Sigmoid colon (tissue), 7 donors: ENCODE results near the gene COL6A1. TPM values are rescaled to one million over a fixed set of nuclear protein-coding genes. Genes with fewer than 3 reads are reported as not detected.

Source experiments
- DNase-seq: peaks from one replicate; pipeline ENCODE4 v3.0.0-alpha.2; 2019
- H3K27ac ChIP-seq, 4 donors: fragments of 200-600 bp; sonication (generic); one replicate each; pipeline ENCODE4 v1.5.1; 2016 to 2019; ENCODE audit warnings: mild to moderate bottlenecking in 1 of 4
- H3K27me3 ChIP-seq, 3 donors: fragments of 200-600 bp; sonication (generic); one replicate each; pipeline ENCODE4 v1.5.1; 2019; ENCODE audit warnings: mild to moderate bottlenecking in 1 of 3
- H3K36me3 ChIP-seq, 4 donors: fragments of 200-600 bp; sonication (generic); one replicate each; pipeline ENCODE4 v1.5.1; 2016 to 2019
- H3K4me1 ChIP-seq, 4 donors: fragments of 200-600 bp; sonication (generic); one replicate each; pipeline ENCODE4 v1.5.1; 2017 to 2019
- H3K4me3 ChIP-seq, 4 donors: fragments of 200-600 bp; sonication (generic); one replicate each; pipeline ENCODE4 v1.5.1; 2017 to 2019; ENCODE audit warnings: mild to moderate bottlenecking in 2 of 4, moderate library complexity in 1 of 4
- H3K9me3 ChIP-seq, 4 donors: fragments of 200-600 bp in 3 of 4; sonication (generic) in 3 of 4; one replicate each; pipeline versions ENCODE4 v1.5.1 to v1.6.1; 2013 to 2019
- CTCF ChIP-seq, 4 experiments: fragments of 450-650 bp in 3 of 4; fragments of 200-600 bp in 1 of 4; IDR thresholded peaks; one replicate each; pipeline ENCODE4 v1.5.1; 2016 to 2019; ENCODE audit warnings: antibody characterized with exemption in 4 of 4, mild to moderate bottlenecking in 3 of 4, moderate library complexity in 2 of 4
- EP300 ChIP-seq, 4 donors: sonication (generic); formaldehyde crosslinking; IDR thresholded peaks; one replicate each; pipeline ENCODE4 v1.6.1; 2017; ENCODE audit warnings: antibody characterized with exemption in 4 of 4
- POLR2A ChIP-seq, 2 donors: fragments of 450-650 bp; IDR thresholded peaks; one replicate each; pipeline ENCODE4 v1.6.1; 2016; ENCODE audit warnings: antibody characterized with exemption in 2 of 2, mild to moderate bottlenecking in 2 of 2, moderate library complexity in 2 of 2
- POLR2AphosphoS5 ChIP-seq, 4 donors: sonication (generic); formaldehyde crosslinking; IDR thresholded peaks; one replicate each; pipeline ENCODE4 v1.6.1; 2017; ENCODE audit warnings: antibody characterized with exemption in 4 of 4
- WGBS, 2 donors: extraction: QIAGEN DNeasy Blood & Tissue Kit; methylation state at CpG; one replicate each; pipeline ENCODE4 v1.1.7; 2013; 5-methylcytosine and 5-hydroxymethylcytosine counted together
- intact Hi-C: fragments of 100-400 bp; cut with DNase I; formaldehyde crosslinking; loops from one replicate; pipeline ENCODE4 v1.15.1; 2023
- polyA plus RNA-seq, 3 donors: library from polyadenylated mRNA; stranded (reverse); fragments of 200-250 nt; gene quantifications; one replicate each; pipeline ENCODE4 v1.2.3, GENCODE V29; 2013
- total RNA-seq, 4 donors: library from RNA; depleted of rRNA; stranded (reverse); fragments of >200 nt; gene quantifications; one replicate each; pipeline ENCODE4 v1.1.0, GENCODE V29; 2016
- donor health status: healthy with polysubstance abuse.
- donor health status: Bipolar disorder and iron deficiency.
- donor health status: healthy.

The COL6A1 gene
- total and polyA plus RNA-seq, 7 donors: 14.3 to 1,755 (median 622) TPM

DNA sequence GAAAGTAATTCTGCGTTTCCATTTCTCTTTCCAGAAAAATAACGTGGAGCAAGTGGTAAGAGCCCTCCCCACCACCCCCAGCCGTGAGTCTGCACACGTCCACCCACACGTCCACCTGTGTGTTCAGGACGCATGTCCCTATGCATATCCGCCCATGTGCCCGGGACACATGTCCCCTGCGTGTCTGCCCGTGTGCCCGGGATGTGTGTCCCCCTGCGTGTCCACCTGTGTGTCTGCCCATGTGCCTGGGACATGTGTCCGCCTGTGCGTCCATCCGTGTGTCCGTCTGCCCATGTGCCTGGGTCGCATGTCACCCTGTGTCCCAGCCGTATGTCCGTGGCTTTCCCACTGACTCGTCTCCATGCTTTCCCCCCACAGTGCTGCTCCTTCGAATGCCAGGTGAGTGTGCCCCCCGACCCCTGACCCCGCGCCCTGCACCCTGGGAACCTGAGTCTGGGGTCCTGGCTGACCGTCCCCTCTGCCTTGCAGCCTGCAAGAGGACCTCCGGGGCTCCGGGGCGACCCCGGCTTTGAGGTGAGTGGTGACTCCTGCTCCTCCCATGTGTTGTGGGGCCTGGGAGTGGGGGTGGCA lies 5.6 kb downstream of the COL6A1 start:
- Histone ChIP-seq H3K27me3 (no peaks in the 10 kb centered on the region), H3K4me3 (no peak overlapping the region), H3K36me3 (peaks cover 59 to 80% (median 64%) of the 10 kb centered on the region in 4 donors), H3K9me3 (no peaks in the 10 kb centered on the region), H3K27ac (peak overlapping the region; percentile 95 to 97 (median 97)), H3K4me1 (peaks cover 0 to 84% (median 78%) of the 10 kb centered on the region in 4 donors)
- no peak for TF ChIP-seq POLR2AphosphoS5 (IDR thresholded peaks at IDR 0.05)
- no peak for TF ChIP-seq CTCF (IDR thresholded peaks at IDR 0.05)
- no peak for TF ChIP-seq POLR2A (IDR thresholded peaks at IDR 0.05)
- no peak for TF ChIP-seq EP300 (IDR thresholded peaks at IDR 0.05)
- peak; percentile 69 for DNase-seq
- intact Hi-C loops: no loop called here
- 90 to 93% methylated on average over 29 of the region's 29 CpGs for WGBS, 2 donors

- intact Hi-C loops: no loop called here
- peaks cover 0 to 93% (median 89%) of the 10 kb centered on the region in 4 donors for H3K4me1 ChIP-seq
- H3K4me3 ChIP-seq: no peak overlapping the region
- H3K36me3 ChIP-seq: peaks cover 71 to 93% (median 76%) of the 10 kb centered on the region in 4 donors
- WGBS, 2 donors: 78 to 83% methylated on average over 36 of the region's 36 CpGs
- no peaks in the 10 kb centered on the region for H3K27me3 ChIP-seq
- DNase-seq: peak; percentile 63
- H3K27ac ChIP-seq: peak overlapping the region; percentile 72 to 80 (median 76)
- no peaks in the 10 kb centered on the region for H3K9me3 ChIP-seq
- TF ChIP-seq POLR2A (IDR thresholded peaks at IDR 0.05): no peak
- TF ChIP-seq EP300 (IDR thresholded peaks at IDR 0.05): no peak
- TF ChIP-seq CTCF (IDR thresholded peaks at IDR 0.05): no peak
- TF ChIP-seq POLR2AphosphoS5 (IDR thresholded peaks at IDR 0.05): no peak
Measured at GRCh38 chr21:45988366-45989347, 7.1 kb downstream of the COL6A1 start.

DNA sequence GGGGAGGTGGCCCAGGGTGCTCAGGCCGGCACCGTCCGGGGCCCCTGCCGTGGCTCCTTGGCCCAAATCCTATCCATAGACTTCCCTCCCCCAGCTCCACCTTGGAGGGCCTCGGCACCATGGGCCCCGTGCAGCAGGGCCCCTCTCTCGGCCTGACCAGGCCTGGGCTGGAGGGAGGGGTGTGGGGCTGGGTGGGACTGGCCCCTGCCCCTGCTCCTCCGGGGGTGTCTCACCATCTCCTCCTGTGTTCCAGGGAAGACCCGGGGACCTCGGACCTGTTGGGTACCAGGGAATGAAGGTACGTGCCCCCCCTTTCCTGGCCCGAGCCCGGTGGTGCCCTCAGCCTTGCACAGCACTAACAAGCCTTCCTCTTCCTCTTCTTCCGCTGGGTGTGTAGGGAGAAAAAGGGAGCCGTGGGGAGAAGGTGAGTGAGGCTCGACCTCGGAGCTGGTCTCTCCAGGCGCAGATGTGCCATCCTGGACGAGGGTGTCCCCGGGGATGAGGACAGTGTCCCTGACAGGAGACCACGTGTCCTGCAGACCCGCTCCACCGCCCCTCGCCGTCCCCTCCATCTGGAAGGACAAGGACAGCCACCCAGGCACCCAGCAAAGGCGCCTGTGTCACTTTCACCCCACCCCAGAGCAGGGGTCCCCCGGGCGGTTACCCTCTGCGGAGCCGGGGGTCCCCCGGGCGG lies 7.9 kb downstream of the COL6A1 start:
- Histone ChIP-seq H3K27ac (peak overlapping the region; percentile 73 to 80 (median 79)), H3K4me1 (peaks cover 0 to 93% (median 89%) of the 10 kb centered on the region in 4 donors), H3K27me3 (no peaks in the 10 kb centered on the region), H3K36me3 (peaks cover 77 to 93% (median 81%) of the 10 kb centered on the region in 4 donors), H3K4me3 (no peak overlapping the region), H3K9me3 (no peaks in the 10 kb centered on the region)
- no peak for TF ChIP-seq CTCF (IDR thresholded peaks at IDR 0.05)
- no peak for TF ChIP-seq POLR2A (IDR thresholded peaks at IDR 0.05)
- no peak for TF ChIP-seq EP300 (IDR thresholded peaks at IDR 0.05)
- 83 to 89% methylated on average over 32 of the region's 32 CpGs for WGBS, 2 donors
- intact Hi-C loops: no loop called here
- peak; percentile 67 for DNase-seq

GRCh38 chr21:45990049-45990711 lies 8.6 kb downstream of the COL6A1 start:
- Histone ChIP-seq H3K36me3 (peaks cover 71 to 93% (median 83%) of the 10 kb centered on the region in 4 donors), H3K27ac (peak overlapping the region; percentile 73 to 80 (median 79)), H3K9me3 (no peaks in the 10 kb centered on the region), H3K4me1 (peaks cover 0 to 93% (median 89%) of the 10 kb centered on the region in 4 donors), H3K27me3 (no peaks in the 10 kb centered on the region), H3K4me3 (no peak overlapping the region)
- WGBS, 2 donors: 86 to 89% methylated on average over 30 of the region's 30 CpGs
- TF ChIP-seq EP300 (IDR thresholded peaks at IDR 0.05) (no peak), POLR2AphosphoS5 (IDR thresholded peaks at IDR 0.05) (no peak), POLR2A (IDR thresholded peaks at IDR 0.05) (no peak), CTCF (IDR thresholded peaks at IDR 0.05) (no peak)
- intact Hi-C loops: no loop called here
- peak; percentile 68 for DNase-seq
